GM12892 (cell line): ENCODE data around the gene NOXO1.

Source experiments
- POLR2A ChIP-seq: IDR thresholded peaks from 2 replicates; pipeline ENCODE4 v1.6.1; 2011; ENCODE audit warnings: low read depth, low read length, control low read depth
- POLR2AphosphoS5 ChIP-seq: IDR thresholded peaks from 2 replicates; pipeline ENCODE4 v1.6.1; 2011; ENCODE audit warnings: low read depth, low read length, control low read depth

DNA sequence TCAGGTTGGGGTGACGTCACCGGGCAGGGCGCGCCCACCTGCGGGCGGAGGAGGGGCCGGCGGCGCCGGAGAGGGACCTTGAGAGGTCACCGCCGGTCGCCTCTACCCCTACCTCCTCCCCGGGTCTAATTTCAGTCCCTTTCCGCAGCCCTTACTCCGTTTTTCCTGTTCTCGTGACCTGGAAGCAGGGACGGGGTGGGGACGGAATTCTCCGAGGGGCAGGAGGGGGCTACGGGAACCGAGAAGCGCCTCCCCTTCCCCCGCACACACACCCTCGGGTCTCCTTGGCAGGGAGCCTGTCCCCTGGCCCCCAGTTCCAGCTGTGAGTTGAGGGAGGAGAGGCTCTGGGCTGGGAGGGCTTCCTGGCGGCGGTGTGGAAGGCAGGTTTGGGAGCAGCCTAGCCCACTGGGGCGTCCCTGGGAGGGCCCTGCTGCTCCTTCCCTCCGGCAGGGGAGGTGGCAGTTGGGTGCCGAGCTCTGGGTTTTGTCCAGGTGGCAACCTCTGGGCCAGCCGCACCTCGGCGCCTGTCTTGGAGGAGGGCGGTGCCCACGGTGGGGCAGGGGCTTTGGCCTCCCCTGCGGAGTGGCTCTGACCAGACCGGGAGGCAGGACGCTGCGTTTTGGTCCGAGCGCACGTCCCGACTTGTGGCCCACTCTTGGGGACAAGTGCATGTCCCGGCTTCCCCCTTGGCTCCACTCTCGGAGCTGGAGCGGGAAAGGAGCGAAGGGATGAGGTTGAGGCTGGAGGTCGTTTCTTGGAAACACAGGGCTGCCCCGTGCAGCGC lies 9.3 kb upstream of the NOXO1 start:
- peak; percentile 7; the same call in 1 of the 2 replicates for TF ChIP-seq POLR2A
- TF ChIP-seq POLR2AphosphoS5: no peak
